Epithelial cell of proximal tubule (primary cell): Measurements from ENCODE around the gene STK10. TPM values are rescaled to one million over a fixed set of nuclear protein-coding genes. Genes with fewer than 3 reads are reported as not detected.

Source experiments
- DNase-seq: peaks from one replicate; pipeline ENCODE4 v3.0.0-alpha.2; 2011; ENCODE audit warnings: low read depth
- H3K4me3 ChIP-seq: 2 replicates; pipeline ENCODE4 v1.5.1; 2011; ENCODE audit warnings: low read depth, mild to moderate bottlenecking, low read length
- total RNA-seq: library from RNA; depleted of rRNA; stranded (reverse); fragments of >200 nt; gene quantifications from 2 replicates; pipeline ENCODE4 v1.2.3, GENCODE V29; 2015
- TF ChIP-seq, protein P1 (sequence below): conservative IDR thresholded peaks from 2 replicates; pipeline ENCODE4 v1.5.1; 2012; ENCODE audit warnings: low read depth, mild to moderate bottlenecking, low read length

STK10 gene
- total RNA-seq, 1 donor from 2014 or later: 22.4 TPM

DNA sequence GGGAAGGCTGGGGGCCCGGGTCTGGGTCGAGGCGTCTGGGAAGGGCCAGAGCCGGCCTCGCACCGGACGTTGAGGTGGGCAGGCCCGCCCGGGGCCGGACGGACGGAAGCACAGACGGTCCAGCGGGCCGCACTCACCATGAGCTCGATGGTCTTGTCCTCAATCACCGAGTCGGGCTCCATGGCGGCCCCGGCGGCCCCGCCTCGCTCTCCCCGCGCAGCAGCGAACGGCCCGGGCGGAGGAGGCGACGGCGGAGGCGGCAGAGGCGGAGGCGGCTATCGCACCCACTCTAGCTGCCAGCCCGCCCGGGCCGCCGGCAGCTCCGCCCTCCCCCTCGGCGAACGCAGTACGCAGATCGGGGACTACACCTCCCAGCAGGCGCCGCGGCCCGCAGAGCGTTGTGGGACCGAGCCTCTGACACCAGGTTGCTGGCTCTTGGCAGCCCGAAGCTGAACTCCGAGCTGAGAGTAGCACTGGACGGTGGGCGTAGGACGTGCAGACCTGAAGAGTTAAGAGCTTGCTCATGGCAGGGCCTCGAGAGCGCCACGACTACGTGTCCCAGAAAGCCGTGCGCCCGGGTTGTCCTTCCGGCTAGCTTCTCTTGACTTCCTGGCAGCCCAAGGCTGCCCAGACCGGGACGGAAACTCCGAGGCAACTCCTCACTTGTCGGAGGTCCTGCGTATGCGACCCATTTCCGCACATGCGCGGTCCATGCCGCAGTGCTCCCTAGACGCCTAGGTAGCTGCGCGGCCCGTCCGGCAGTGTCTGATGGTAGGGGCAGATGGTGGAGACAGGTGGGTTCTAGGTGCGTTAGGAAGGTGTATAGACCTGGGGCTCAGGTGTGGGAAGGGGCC lies 181.5 kb downstream of the STK10 start, which contains the start of gene FBXW11:
Gene FBXW11 (minus strand): TSS at position 318 of the 854 bp plus-strand sequence. CDS start 136 bp downstream, at position 182.
- TF ChIP-seq, protein P1, sequence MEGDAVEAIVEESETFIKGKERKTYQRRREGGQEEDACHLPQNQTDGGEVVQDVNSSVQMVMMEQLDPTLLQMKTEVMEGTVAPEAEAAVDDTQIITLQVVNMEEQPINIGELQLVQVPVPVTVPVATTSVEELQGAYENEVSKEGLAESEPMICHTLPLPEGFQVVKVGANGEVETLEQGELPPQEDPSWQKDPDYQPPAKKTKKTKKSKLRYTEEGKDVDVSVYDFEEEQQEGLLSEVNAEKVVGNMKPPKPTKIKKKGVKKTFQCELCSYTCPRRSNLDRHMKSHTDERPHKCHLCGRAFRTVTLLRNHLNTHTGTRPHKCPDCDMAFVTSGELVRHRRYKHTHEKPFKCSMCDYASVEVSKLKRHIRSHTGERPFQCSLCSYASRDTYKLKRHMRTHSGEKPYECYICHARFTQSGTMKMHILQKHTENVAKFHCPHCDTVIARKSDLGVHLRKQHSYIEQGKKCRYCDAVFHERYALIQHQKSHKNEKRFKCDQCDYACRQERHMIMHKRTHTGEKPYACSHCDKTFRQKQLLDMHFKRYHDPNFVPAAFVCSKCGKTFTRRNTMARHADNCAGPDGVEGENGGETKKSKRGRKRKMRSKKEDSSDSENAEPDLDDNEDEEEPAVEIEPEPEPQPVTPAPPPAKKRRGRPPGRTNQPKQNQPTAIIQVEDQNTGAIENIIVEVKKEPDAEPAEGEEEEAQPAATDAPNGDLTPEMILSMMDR: no peak
- peak; percentile 68 for DNase-seq
- H3K4me3 ChIP-seq: peak within 1 kb of the TSS; percentile 71

- no peak for DNase-seq
- H3K4me3 ChIP-seq: peak overlapping the region; percentile 71
- TF ChIP-seq, protein P1: no peak
Observed at GRCh38 chr5:172005708-172006320, 182.2 kb downstream of the STK10 start.

GRCh38 chr5:172004824-172005237 lies 183.2 kb downstream of the STK10 start:
- TF ChIP-seq, protein P1: no peak
- H3K4me3 ChIP-seq: peak overlapping the region; percentile 71
- DNase-seq: no peak

GRCh38 chr5:172003746-172004145 lies 184.3 kb downstream of the STK10 start:
- DNase-seq: no peak
- no peak overlapping the region for H3K4me3 ChIP-seq
- TF ChIP-seq, protein P1: no peak

DNA sequence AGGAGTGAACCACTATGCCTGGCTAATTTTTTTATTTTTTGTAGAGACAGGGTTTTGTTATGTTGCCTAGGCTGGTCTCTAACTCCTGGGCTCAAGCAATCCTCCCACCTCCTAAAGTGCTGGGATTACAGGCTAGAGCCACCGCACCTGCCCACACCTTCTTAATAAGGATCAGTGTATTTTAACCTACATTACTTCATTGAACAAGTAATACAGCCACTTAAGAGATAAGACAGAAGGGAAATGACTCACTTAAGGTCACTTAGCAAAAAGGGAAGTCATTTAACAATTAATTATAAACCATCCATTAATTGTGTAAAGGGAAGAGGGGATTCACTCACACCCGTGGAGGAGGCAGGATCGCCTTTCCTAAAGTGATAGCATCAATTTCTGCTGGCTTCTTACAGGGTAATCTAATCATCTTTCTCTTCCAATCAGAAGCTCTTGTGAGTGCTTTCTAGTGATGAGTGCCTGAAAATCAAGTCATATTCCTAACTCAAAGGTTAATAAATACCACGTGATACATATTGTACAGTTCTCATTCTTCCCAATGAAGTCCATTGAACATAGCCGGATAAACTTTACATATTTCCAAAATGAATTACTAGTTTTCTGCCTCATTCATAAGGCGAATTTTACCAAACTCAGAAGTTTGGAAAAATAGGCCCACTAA lies 185.0 kb downstream of the STK10 start:
- H3K4me3 ChIP-seq: no peak overlapping the region
- no peak for DNase-seq
- TF ChIP-seq, protein P1: no peak

DNA sequence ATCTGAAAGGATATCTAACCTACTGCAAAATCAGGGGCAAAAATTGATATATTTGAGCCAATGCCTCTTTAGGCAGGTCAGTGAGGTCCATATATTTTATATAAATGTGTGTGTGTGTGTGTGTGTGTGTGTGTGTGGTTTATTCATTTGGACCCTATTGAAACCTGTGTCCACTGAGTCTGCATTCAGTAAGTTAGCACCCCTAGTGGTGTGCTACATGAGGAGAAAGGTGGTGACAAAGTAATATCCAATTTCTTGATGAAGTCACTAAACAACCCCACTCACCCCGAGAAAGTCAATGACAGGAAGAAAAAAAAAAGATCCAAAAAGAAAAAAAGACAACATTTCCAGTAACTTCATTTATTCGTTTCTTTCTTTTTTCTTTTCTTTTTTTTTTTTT lies 185.7 kb downstream of the STK10 start:
- no peak for DNase-seq
- TF ChIP-seq, protein P1: peak; percentile 66
- no peak overlapping the region for H3K4me3 ChIP-seq
